ENCODE results near the gene CPEB2.

Gene CPEB2

DNA sequence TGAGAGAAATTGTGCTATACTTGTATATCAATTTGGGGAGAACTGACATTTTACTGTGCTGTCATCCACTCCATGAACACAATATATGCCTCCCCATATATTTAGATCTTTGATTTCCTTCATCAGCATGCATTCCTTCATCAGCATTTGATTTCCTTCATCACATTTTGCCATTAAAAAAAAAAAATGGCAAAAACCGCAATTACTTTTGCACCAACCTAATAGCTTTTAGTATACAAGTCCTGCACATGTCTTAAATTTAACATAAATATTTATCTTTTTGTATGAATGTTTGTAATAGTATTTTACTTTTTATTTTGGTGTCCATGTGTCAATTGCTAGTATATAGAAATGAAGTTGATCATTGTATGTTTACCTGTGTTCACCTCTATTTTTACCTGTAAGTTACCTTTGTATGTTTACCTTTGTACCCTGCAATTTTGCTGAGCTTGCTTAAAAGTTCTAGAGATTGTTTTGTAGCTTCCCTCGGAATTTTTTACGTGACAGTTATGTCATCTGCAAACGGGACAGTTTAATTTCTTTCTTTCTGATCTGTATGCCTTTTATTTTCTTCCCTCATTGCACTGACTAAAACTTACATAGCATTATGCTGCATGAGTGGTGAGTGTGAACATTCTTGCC is 86.2 kb downstream of the CPEB2 start:
- Histone ChIP-seq H3K27ac (ENCODE audit: insufficient read depth in 1 of 2, low read depth in 1 of 2, low read length in 2 of 2, poor library complexity in 1 of 2, severe bottlenecking in 2 of 2) (no peak overlapping the region), H3K27me3 (replicated peaks in 2 of 5; ENCODE audit: control insufficient read depth in 4 of 5, insufficient read depth in 5 of 5, low read length in 4 of 5) (no peaks in the 10 kb centered on the region), H3K9me3 (ENCODE audit: control extremely low read depth in 1 of 5, control insufficient read depth in 4 of 5, insufficient read depth in 2 of 5, low read depth in 1 of 5, low read length in 4 of 5) (no peaks in the 10 kb centered on the region), H3K4me3 (ENCODE audit: control insufficient read depth in 1 of 7, extremely low read depth in 1 of 7, insufficient read depth in 4 of 7, low read depth in 2 of 7, low read length in 6 of 7) (no peak overlapping the region), H3K4me1 (ENCODE audit: control extremely low read depth in 1 of 4, control insufficient read depth in 4 of 4, insufficient read depth in 4 of 4, low read length in 3 of 4) (no peaks in the 10 kb centered on the region), H3K36me3 (ENCODE audit: control insufficient read depth in 4 of 4, insufficient read depth in 4 of 4, low read length in 3 of 4) (no peaks in the 10 kb centered on the region)
- no peak for DNase-seq
- ChIA-PET POLR2A (no interaction called here), CTCF (interaction anchor here (0.6 kb wide), 1 partner anchor 136 kb away, joined by 3 read pairs; no protein-coding TSS in a partner anchor)
- no CpG with 5 or more reads among the region's 4 CpGs for WGBS (ENCODE audit: insufficient coverage)

DNA sequence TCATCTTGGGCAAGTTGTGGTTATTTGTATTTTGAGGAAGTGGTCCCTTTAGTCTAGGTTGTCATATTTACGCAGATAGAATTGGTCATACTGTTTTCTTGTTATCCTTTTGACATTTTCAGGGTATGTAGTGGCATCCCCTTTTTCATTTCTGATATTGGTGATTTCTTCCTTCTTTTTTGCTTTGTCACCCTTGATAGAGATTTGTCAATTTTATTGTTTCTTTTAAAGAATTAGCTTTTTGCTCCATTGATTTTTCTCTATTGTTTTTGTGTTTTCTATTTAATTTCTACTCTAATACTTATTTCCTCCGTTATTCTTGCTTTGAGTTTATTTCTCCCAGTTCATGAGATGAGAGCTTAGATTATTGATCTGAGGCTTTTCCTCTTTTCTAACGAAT is 87.7 kb downstream of the CPEB2 start:
- Histone ChIP-seq H3K9me3 (ENCODE audit: control extremely low read depth in 1 of 5, control insufficient read depth in 4 of 5, insufficient read depth in 2 of 5, low read depth in 1 of 5, low read length in 4 of 5) (no peaks in the 10 kb centered on the region), H3K4me1 (ENCODE audit: control extremely low read depth in 1 of 4, control insufficient read depth in 4 of 4, insufficient read depth in 4 of 4, low read length in 3 of 4) (no peaks in the 10 kb centered on the region), H3K27me3 (replicated peaks in 2 of 5; ENCODE audit: control insufficient read depth in 4 of 5, insufficient read depth in 5 of 5, low read length in 4 of 5) (no peaks in the 10 kb centered on the region), H3K4me3 (ENCODE audit: control insufficient read depth in 1 of 7, extremely low read depth in 1 of 7, insufficient read depth in 4 of 7, low read depth in 2 of 7, low read length in 6 of 7) (no peak overlapping the region), H3K36me3 (ENCODE audit: control insufficient read depth in 4 of 4, insufficient read depth in 4 of 4, low read length in 3 of 4) (no peaks in the 10 kb centered on the region), H3K27ac (ENCODE audit: insufficient read depth in 1 of 2, low read depth in 1 of 2, low read length in 2 of 2, poor library complexity in 1 of 2, severe bottlenecking in 2 of 2) (no peak overlapping the region)
- POLR2A ChIA-PET = no interaction called here
- no CpG with 5 or more reads among the region's 3 CpGs for WGBS (ENCODE audit: insufficient coverage)
- no peak for DNase-seq
- CTCF ChIA-PET = no interaction called here

DNA sequence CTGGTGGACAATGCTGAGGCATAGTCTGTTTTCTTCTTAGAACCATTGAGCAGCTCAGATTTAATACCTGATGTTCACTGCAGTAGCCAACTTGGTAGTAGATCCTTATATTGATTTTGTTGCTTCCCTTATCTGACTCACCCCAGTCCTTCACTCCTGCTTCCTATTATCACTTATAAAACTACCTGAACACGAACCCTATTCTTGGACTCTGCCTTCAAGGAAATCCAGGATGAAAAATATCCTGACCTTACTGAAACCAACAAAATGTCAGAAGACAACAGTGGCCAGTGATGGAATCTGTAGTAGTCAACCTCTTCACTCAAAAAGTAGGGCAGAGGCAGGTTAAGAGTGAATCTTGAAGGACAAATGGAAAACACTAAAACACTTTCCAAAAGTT is 98.1 kb downstream of the CPEB2 start:
- H3K27me3 ChIP-seq (replicated peaks in 2 of 5; ENCODE audit: control insufficient read depth in 4 of 5, insufficient read depth in 5 of 5, low read length in 4 of 5) = no peaks in the 10 kb centered on the region
- no peaks in the 10 kb centered on the region for H3K36me3 ChIP-seq (ENCODE audit: control insufficient read depth in 4 of 4, insufficient read depth in 4 of 4, low read length in 3 of 4)
- WGBS (ENCODE audit: insufficient coverage) = no CpG with 5 or more reads among the region's 1 CpG
- no peak overlapping the region for H3K4me3 ChIP-seq (ENCODE audit: control insufficient read depth in 1 of 7, extremely low read depth in 1 of 7, insufficient read depth in 4 of 7, low read depth in 2 of 7, low read length in 6 of 7)
- no peaks in the 10 kb centered on the region for H3K4me1 ChIP-seq (ENCODE audit: control extremely low read depth in 1 of 4, control insufficient read depth in 4 of 4, insufficient read depth in 4 of 4, low read length in 3 of 4)
- DNase-seq = no peak
- H3K27ac ChIP-seq (ENCODE audit: insufficient read depth in 1 of 2, low read depth in 1 of 2, low read length in 2 of 2, poor library complexity in 1 of 2, severe bottlenecking in 2 of 2) = no peak overlapping the region
- peaks cover 0 to 5% (median 0%) of the 10 kb centered on the region in 5 experiments for H3K9me3 ChIP-seq (ENCODE audit: control extremely low read depth in 1 of 5, control insufficient read depth in 4 of 5, insufficient read depth in 2 of 5, low read depth in 1 of 5, low read length in 4 of 5)
- ChIA-PET POLR2A (no interaction called here), CTCF (no interaction called here)

- Histone ChIP-seq H3K27ac (ENCODE audit: insufficient read depth in 1 of 2, low read depth in 1 of 2, low read length in 2 of 2, poor library complexity in 1 of 2, severe bottlenecking in 2 of 2) (no peak overlapping the region), H3K36me3 (ENCODE audit: control insufficient read depth in 4 of 4, insufficient read depth in 4 of 4, low read length in 3 of 4) (no peaks in the 10 kb centered on the region), H3K9me3 (ENCODE audit: control extremely low read depth in 1 of 5, control insufficient read depth in 4 of 5, insufficient read depth in 2 of 5, low read depth in 1 of 5, low read length in 4 of 5) (peaks cover 0 to 3% (median 0%) of the 10 kb centered on the region in 5 experiments), H3K4me3 (ENCODE audit: control insufficient read depth in 1 of 7, extremely low read depth in 1 of 7, insufficient read depth in 4 of 7, low read depth in 2 of 7, low read length in 6 of 7) (no peak overlapping the region), H3K27me3 (replicated peaks in 2 of 5; ENCODE audit: control insufficient read depth in 4 of 5, insufficient read depth in 5 of 5, low read length in 4 of 5) (no peaks in the 10 kb centered on the region), H3K4me1 (ENCODE audit: control extremely low read depth in 1 of 4, control insufficient read depth in 4 of 4, insufficient read depth in 4 of 4, low read length in 3 of 4) (no peaks in the 10 kb centered on the region)
- POLR2A ChIA-PET = no interaction called here
- WGBS (ENCODE audit: insufficient coverage) = 89% methylated on average over 6 of the region's 7 CpGs
- CTCF ChIA-PET = no interaction called here
- no peak for DNase-seq
Observed at GRCh38 chr4:15100994-15101695, 98.9 kb downstream of the CPEB2 start.

- Histone ChIP-seq H3K36me3 (ENCODE audit: control insufficient read depth in 4 of 4, insufficient read depth in 4 of 4, low read length in 3 of 4) (no peaks in the 10 kb centered on the region), H3K4me1 (ENCODE audit: control extremely low read depth in 1 of 4, control insufficient read depth in 4 of 4, insufficient read depth in 4 of 4, low read length in 3 of 4) (no peaks in the 10 kb centered on the region), H3K27ac (ENCODE audit: insufficient read depth in 1 of 2, low read depth in 1 of 2, low read length in 2 of 2, poor library complexity in 1 of 2, severe bottlenecking in 2 of 2) (no peak overlapping the region), H3K9me3 (ENCODE audit: control extremely low read depth in 1 of 5, control insufficient read depth in 4 of 5, insufficient read depth in 2 of 5, low read depth in 1 of 5, low read length in 4 of 5) (no peaks in the 10 kb centered on the region), H3K4me3 (ENCODE audit: control insufficient read depth in 1 of 7, extremely low read depth in 1 of 7, insufficient read depth in 4 of 7, low read depth in 2 of 7, low read length in 6 of 7) (no peak overlapping the region), H3K27me3 (replicated peaks in 2 of 5; ENCODE audit: control insufficient read depth in 4 of 5, insufficient read depth in 5 of 5, low read length in 4 of 5) (no peaks in the 10 kb centered on the region)
- ChIA-PET CTCF (no interaction called here), POLR2A (no interaction called here)
- 100% methylated on average over 1 of the region's 1 CpG for WGBS (ENCODE audit: insufficient coverage)
- no peak for DNase-seq
Observed at GRCh38 chr4:15104825-15105224, 102.5 kb downstream of the CPEB2 start.

DNA sequence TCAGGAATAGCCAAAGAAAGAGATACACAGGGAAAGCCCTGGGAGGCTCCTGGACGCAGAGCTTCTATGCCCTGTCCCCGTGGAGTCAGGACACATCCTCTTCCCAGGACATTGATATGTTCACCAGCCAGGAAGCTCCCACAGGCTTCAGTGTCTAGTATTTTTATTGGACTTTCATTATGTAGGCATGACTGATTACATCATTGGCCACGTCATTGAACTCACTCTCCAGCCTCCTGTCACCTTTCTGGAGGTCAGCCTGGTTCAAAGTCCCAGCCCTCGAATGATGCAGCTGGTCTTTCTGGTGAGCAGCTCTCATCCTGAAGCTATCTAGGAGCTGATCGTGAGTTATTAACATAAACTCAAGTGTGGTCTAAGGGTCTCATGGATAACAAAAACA is 104.1 kb downstream of the CPEB2 start:
- no peaks in the 10 kb centered on the region for H3K9me3 ChIP-seq (ENCODE audit: control extremely low read depth in 1 of 5, control insufficient read depth in 4 of 5, insufficient read depth in 2 of 5, low read depth in 1 of 5, low read length in 4 of 5)
- CTCF ChIA-PET = no interaction called here

DNA sequence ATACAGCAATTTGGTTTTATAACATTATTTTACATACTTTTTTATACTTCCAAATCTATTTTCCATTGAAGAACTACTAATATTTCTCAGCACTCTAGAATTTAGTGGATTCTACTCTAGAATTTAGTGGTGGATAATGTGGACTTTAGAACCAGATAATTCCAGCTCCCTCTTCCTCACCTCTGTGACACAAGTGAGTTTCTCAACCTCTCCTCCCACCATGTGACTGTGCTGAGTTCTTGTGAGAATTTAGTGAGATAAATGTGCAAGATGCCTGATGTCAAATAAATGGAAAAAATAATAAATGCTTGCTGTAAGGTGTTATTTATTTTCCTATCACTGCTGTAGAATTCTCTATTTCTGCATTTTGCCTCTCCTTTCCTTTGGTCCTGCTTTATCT is 107.3 kb downstream of the CPEB2 start:
- CTCF ChIA-PET = no interaction called here
- POLR2A ChIA-PET = no interaction called here
- Histone ChIP-seq H3K27me3 (replicated peaks in 2 of 5; ENCODE audit: control insufficient read depth in 4 of 5, insufficient read depth in 5 of 5, low read length in 4 of 5) (no peaks in the 10 kb centered on the region), H3K4me1 (ENCODE audit: control extremely low read depth in 1 of 4, control insufficient read depth in 4 of 4, insufficient read depth in 4 of 4, low read length in 3 of 4) (no peaks in the 10 kb centered on the region), H3K9me3 (ENCODE audit: control extremely low read depth in 1 of 5, control insufficient read depth in 4 of 5, insufficient read depth in 2 of 5, low read depth in 1 of 5, low read length in 4 of 5) (no peaks in the 10 kb centered on the region), H3K4me3 (ENCODE audit: control insufficient read depth in 1 of 7, extremely low read depth in 1 of 7, insufficient read depth in 4 of 7, low read depth in 2 of 7, low read length in 6 of 7) (no peak overlapping the region), H3K27ac (ENCODE audit: insufficient read depth in 1 of 2, low read depth in 1 of 2, low read length in 2 of 2, poor library complexity in 1 of 2, severe bottlenecking in 2 of 2) (no peak overlapping the region), H3K36me3 (ENCODE audit: control insufficient read depth in 4 of 4, insufficient read depth in 4 of 4, low read length in 3 of 4) (no peaks in the 10 kb centered on the region)
- DNase-seq = no peak

More for the DNA sequence above, 104.1 kb downstream of the CPEB2 start:
- no peak overlapping the region for H3K27ac ChIP-seq (ENCODE audit: insufficient read depth in 1 of 2, low read depth in 1 of 2, low read length in 2 of 2, poor library complexity in 1 of 2, severe bottlenecking in 2 of 2)
- DNase-seq = no peak
- POLR2A ChIA-PET = no interaction called here
- H3K4me1 ChIP-seq (ENCODE audit: control extremely low read depth in 1 of 4, control insufficient read depth in 4 of 4, insufficient read depth in 4 of 4, low read length in 3 of 4) = no peaks in the 10 kb centered on the region
- no peaks in the 10 kb centered on the region for H3K36me3 ChIP-seq (ENCODE audit: control insufficient read depth in 4 of 4, insufficient read depth in 4 of 4, low read length in 3 of 4)
- H3K27me3 ChIP-seq (replicated peaks in 2 of 5; ENCODE audit: control insufficient read depth in 4 of 5, insufficient read depth in 5 of 5, low read length in 4 of 5) = no peaks in the 10 kb centered on the region
- whole genome bisulfite sequencing (ENCODE audit: insufficient coverage) = 85% methylated on average over 5 of the region's 5 CpGs
- H3K4me3 ChIP-seq (ENCODE audit: control insufficient read depth in 1 of 7, extremely low read depth in 1 of 7, insufficient read depth in 4 of 7, low read depth in 2 of 7, low read length in 6 of 7) = no peak overlapping the region
